Transverse colon (tissue), 4 donors: ENCODE results near the gene GLRX2.

ENCODE experiments used
- CTCF ChIP-seq, 5 experiments: fragments of 200-600 bp in 3 of 5; fragments of 450-650 bp in 2 of 5; sonication (generic) in 3 of 5; IDR thresholded peaks; 1 replicate in 2 of 5; 2 replicates in 3 of 5; pipeline ENCODE4 v1.5.1; 2016 to 2017; ENCODE audit warnings: antibody characterized with exemption in 5 of 5, inconsistent platforms in 3 of 5, mild to moderate bottlenecking in 2 of 5, moderate library complexity in 1 of 5
- EP300 ChIP-seq: sonication (generic); formaldehyde crosslinking; IDR thresholded peaks from one replicate; pipeline ENCODE4 v1.6.1; 2017; ENCODE audit warnings: antibody characterized with exemption, low read depth
- POLR2A ChIP-seq: fragments of 450-650 bp; IDR thresholded peaks from one replicate; pipeline ENCODE4 v1.6.1; 2016; ENCODE audit warnings: antibody characterized with exemption, mild to moderate bottlenecking, moderate library complexity
- POLR2AphosphoS5 ChIP-seq, 3 donors: sonication (generic); formaldehyde crosslinking; IDR thresholded peaks; one replicate each; pipeline ENCODE4 v1.6.1; 2016; ENCODE audit warnings: antibody characterized with exemption in 3 of 3

- TF ChIP-seq CTCF (IDR thresholded peaks at IDR 0.05) (no peak), POLR2A (no peak), POLR2AphosphoS5 (IDR thresholded peaks at IDR 0.05) (no peak), EP300 (no peak)
Observed at GRCh38 chr1:193077991-193078390, 27.2 kb downstream of the GLRX2 start.
